NB4 (cell line): Measurements from ENCODE around the gene ADORA2B.

Experiments
- DNase-seq: peaks from one replicate; pipeline ENCODE4 v3.0.0; 2010; ENCODE audit warnings: low read depth
- H3K4me3 ChIP-seq: one replicate; pipeline ENCODE4 v1.5.1; 2011; ENCODE audit warnings: mild to moderate bottlenecking, low read depth, low read length, moderate library complexity
- MYC ChIP-seq: IDR thresholded peaks from 2 replicates; pipeline ENCODE4 v1.6.1; 2011; ENCODE audit warnings: low read depth, low read length
- POLR2A ChIP-seq: IDR thresholded peaks from 2 replicates; pipeline ENCODE4 v1.6.1; 2011; ENCODE audit warnings: mild to moderate bottlenecking; ENCODE audit not compliant: insufficient read length; ENCODE audit errors: extremely low read depth
- TF ChIP-seq, protein P1 (sequence below): IDR thresholded peaks from 2 replicates; pipeline ENCODE4 v1.6.1; 2011; ENCODE audit warnings: low read depth, low read length
- TF ChIP-seq, protein P2 (sequence below): IDR thresholded peaks from one replicate; pipeline ENCODE4 v1.5.1; 2012; ENCODE audit warnings: low read depth, low read length

Gene ADORA2B

DNA sequence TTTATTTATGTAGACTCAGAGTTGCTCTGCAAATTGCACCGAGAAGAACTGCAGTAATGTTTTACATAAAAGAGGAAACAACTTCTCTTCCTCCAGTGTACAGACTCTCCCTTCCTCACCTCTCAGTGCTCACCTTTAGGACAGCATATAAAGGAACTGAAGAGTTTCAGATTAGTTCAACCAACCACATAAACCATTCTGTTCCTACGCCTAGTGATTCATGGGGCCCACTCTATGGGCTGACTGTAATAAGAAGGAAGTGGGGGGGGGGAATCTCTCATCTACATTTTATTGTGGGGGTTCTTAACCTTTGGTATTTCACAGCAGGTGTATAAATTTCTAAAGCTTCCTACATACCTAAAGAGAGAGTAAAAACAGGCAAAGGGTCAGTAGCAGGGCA is 36.3 kb downstream of the ADORA2B start:
- H3K4me3 ChIP-seq = no peak overlapping the region
- peak; percentile 66 for DNase-seq
- TF ChIP-seq, protein P1, sequence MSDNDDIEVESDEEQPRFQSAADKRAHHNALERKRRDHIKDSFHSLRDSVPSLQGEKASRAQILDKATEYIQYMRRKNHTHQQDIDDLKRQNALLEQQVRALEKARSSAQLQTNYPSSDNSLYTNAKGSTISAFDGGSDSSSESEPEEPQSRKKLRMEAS = no peak
- TF ChIP-seq, protein P2, sequence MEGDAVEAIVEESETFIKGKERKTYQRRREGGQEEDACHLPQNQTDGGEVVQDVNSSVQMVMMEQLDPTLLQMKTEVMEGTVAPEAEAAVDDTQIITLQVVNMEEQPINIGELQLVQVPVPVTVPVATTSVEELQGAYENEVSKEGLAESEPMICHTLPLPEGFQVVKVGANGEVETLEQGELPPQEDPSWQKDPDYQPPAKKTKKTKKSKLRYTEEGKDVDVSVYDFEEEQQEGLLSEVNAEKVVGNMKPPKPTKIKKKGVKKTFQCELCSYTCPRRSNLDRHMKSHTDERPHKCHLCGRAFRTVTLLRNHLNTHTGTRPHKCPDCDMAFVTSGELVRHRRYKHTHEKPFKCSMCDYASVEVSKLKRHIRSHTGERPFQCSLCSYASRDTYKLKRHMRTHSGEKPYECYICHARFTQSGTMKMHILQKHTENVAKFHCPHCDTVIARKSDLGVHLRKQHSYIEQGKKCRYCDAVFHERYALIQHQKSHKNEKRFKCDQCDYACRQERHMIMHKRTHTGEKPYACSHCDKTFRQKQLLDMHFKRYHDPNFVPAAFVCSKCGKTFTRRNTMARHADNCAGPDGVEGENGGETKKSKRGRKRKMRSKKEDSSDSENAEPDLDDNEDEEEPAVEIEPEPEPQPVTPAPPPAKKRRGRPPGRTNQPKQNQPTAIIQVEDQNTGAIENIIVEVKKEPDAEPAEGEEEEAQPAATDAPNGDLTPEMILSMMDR = no peak
- TF ChIP-seq MYC (no peak), POLR2A (no peak)

DNA sequence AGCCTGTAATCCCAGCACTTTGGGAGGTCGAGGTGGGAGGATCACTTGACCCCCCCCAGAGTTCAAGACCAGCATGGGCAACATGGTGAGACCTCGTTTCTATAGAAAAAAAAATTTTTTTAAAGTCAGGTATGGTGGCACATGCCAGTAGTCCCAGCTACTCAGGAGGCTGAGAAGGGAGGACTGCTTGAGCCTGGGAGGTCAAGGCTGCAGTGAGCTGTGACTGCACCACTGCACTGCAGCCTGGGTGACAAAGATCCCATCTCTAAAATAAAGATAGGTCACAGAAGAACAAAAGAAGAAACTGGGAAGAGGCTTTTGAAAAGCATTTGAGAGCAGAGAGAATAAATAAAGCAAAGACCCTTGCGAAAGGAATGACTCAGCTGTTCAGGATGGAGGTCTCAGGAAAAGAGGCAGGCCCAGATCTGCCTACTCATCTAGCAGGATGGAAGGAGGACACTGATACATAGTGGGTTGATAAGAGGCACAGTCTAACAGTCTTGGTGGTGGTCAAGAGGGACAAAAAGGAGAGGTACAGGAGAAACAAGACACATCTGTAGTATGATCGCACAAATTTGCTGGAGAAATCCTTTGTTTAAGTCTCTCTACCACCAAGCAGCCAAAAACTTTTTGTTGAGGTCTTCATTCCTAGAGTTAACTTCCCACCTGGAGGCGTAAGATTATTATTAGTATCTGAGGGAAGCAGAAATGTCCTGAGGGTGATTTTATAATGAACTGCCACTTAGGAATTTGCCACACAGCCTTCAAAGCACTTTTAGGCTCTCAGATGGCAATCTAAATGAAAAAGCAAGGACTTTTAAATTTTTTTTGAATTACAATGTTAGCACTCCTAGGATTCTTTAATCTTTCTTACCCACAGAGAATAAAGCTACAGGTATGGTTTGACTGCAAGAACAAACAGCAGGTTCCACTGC is 37.0 kb downstream of the ADORA2B start:
- DNase-seq = peak; percentile 84
- TF ChIP-seq, protein P1 = no peak
- TF ChIP-seq MYC (no peak), POLR2A (no peak)
- TF ChIP-seq, protein P2 = no peak
- no peak overlapping the region for H3K4me3 ChIP-seq

DNA sequence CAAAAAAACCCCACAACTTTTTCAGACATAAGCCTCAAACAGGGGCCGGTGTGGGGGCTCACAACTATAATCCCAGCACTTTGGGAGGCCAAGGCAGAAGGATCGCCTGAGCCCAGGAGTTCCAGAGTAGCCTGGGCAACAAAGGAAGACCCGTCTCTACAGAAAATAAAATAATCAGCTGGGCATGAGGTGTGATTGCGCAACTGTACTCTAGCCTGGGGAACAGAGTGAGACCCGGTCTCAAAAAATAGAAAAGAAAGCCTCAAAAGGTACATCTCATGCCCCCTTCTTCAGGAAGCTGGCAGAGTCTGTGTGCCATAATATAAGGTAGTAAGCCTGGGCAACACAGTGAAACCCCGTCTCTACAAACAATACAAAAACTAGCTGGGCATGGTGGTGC is 51.4 kb downstream of the ADORA2B start:
- peak; percentile 20 for DNase-seq
- TF ChIP-seq MYC (no peak), POLR2A (no peak)
- TF ChIP-seq, protein P2 = no peak
- TF ChIP-seq, protein P1 = no peak
- no peak overlapping the region for H3K4me3 ChIP-seq

DNA sequence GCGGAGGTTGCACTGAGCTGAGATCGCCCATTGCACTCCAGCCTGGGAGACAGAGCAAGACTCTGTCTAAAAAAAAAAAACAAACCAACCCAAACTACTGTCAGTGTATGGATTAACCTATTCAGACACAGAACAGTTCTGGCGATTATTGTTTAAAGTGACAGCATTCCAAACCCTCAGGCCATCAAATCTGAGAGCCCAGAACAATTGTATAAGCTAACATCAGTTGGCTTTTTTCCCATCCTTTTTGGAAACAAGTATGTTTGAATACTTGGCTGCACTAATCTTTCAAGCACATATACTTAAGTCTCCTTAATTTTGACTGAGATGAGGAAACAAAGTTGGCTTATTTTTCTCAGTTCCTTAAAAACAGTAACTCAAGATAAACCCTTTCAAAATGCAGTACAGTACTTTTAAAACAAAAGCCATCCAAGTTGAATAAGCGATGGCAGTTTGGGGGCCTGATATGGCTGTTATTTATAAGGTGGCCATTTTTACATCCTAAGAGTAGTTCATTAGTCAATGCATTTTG is 53.2 kb downstream of the ADORA2B start:
- TF ChIP-seq, protein P2 = no peak
- TF ChIP-seq, protein P1 = no peak
- TF ChIP-seq POLR2A (no peak), MYC (no peak)
- H3K4me3 ChIP-seq = no peak overlapping the region
- no peak for DNase-seq

DNA sequence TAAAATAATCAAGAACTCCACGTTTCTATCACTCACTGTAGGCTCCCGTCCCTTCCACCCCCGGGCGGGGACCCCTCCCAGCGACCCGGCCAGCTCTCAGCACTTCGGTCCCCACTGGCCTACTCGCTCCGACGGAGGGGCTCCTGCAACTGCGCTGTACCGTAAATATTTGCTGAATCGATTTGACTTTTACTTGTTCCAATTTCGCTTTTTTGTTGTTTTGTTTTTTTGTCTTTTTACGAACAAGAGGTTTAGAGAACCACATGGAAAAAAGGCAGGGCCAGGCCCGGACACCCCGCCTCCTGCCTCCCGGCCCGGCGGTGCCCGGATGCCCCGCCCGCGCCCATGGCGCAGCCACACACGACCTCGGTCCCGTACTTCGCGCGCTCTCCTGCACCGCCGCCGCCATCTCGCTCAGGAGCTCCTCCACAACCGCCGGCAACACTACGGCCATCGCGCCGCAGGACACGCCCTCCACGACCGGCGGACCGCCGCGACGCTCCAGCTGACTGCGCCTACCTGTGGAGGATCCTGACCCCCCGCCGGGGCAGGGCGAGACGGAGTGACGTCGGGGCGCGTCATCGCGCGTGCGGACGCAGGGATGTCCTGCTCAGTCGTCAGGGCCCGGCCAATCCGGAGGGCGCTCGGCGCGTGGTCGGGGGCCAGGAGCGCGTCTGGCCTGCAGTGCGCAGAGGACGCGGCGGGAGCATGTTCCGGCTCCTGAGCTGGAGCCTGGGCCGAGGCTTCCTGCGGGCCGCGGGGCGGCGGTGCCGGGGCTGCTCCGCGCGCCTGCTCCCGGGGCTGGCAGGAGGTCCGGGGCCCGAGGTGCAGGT is 54.4 kb downstream of the ADORA2B start, which contains the start of the genes TTC19 and ZSWIM7:
TTC19 (plus strand) TSS at position 684 of the 833 bp plus-strand sequence; CDS start at position 709, 25 bp downstream.
ZSWIM7 (minus strand) TSS at position 564 of the 833 bp plus-strand sequence; CDS start at position 454, 110 bp downstream.
- TF ChIP-seq MYC (peak; percentile 86), POLR2A (peak; percentile 97)
- TF ChIP-seq, protein P2 = no peak
- TF ChIP-seq, protein P1 = peak; percentile 88
- DNase-seq = peak; percentile 99
- peak within 1 kb of the TSS; percentile 97 for H3K4me3 ChIP-seq
